VCaP (cell line): Measurements from ENCODE around the gene PKP4.

Experiments
- H3K27ac ChIP-seq: fragments of 450-650 bp; 2 replicates; pipeline ENCODE4 v1.5.1; 2017
- TF ChIP-seq, protein P1 (sequence below): fragments of 450-650 bp; conservative IDR thresholded peaks from 2 replicates; pipeline ENCODE4 v1.5.1; 2017; ENCODE audit warnings: mild to moderate bottlenecking, moderate library complexity

The PKP4 gene

DNA sequence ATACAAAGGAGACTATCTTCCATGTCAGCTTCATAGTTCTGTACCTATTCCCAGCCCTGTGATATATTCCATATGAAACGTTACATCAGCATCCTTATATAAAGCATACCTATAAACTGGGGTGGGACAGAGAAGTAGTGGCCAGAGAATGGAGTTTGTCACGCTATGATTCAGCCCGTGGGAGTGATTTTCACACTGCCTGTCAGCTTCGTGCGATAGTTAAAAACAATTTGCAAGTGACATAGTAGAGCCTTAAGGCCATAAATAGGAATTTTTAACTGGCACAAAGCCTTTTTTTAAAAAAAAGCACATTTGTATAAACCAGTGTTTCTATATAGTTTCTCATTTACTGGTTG, 30.2 kb downstream of the PKP4 start:
- H3K27ac ChIP-seq: no peak overlapping the region
- TF ChIP-seq, protein P1, sequence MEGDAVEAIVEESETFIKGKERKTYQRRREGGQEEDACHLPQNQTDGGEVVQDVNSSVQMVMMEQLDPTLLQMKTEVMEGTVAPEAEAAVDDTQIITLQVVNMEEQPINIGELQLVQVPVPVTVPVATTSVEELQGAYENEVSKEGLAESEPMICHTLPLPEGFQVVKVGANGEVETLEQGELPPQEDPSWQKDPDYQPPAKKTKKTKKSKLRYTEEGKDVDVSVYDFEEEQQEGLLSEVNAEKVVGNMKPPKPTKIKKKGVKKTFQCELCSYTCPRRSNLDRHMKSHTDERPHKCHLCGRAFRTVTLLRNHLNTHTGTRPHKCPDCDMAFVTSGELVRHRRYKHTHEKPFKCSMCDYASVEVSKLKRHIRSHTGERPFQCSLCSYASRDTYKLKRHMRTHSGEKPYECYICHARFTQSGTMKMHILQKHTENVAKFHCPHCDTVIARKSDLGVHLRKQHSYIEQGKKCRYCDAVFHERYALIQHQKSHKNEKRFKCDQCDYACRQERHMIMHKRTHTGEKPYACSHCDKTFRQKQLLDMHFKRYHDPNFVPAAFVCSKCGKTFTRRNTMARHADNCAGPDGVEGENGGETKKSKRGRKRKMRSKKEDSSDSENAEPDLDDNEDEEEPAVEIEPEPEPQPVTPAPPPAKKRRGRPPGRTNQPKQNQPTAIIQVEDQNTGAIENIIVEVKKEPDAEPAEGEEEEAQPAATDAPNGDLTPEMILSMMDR: no peak

DNA sequence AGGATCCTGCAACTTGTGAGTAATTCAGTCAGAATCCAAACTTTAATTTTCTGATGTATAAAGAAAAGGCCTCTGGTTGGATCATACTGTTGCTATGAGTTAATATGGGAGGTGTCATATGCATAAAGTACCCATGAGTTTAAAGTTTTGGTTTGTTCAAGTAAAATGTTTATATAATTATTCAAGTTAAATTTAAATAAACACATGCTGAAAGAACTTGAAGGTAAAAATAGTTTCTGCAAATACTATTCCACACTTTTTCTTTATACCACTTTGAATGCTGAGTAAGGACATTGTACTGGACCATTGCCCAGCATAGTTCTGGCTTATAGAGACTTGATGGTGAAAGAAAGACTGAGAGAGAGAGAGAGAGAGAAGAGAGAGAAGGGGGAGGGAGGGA, 30.7 kb downstream of the PKP4 start:
- no peak overlapping the region for H3K27ac ChIP-seq
- TF ChIP-seq, protein P1: no peak

DNA sequence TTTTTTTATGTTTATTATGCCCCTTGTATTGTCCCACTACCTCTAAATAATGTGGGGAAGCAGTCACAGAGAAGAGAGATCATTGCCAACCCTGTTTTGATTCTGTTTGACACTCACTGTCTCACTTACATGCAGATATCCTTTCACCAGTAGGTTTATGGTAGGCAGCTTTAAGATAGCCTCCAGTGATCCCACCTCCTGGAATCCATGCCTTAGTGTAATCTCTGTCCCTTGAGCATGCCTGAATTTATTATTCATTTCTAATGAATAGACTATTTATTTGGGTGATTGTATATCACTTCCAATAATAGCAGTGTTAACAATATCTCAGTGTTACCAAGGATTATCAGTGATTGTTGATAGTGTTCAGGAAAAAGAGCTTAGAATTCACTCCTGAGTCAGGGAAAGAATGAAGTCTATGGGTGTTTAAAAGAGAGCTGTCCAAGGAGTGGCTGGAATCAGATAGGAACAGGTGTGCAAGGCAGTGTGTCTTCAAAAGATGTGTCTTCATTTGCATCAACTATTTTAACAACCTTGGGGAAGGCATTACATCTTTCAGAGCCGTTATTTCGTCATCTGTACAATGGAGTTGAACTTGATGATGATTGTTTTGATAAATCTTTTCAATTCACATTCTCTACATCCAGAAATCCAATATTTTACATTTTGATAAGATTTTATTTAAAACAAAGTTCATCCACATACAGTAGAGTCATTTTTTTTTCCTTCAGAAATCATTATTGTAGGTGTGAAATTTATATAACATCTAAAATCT, 31.9 kb downstream of the PKP4 start:
- TF ChIP-seq, protein P1: no peak
- no peak overlapping the region for H3K27ac ChIP-seq

DNA sequence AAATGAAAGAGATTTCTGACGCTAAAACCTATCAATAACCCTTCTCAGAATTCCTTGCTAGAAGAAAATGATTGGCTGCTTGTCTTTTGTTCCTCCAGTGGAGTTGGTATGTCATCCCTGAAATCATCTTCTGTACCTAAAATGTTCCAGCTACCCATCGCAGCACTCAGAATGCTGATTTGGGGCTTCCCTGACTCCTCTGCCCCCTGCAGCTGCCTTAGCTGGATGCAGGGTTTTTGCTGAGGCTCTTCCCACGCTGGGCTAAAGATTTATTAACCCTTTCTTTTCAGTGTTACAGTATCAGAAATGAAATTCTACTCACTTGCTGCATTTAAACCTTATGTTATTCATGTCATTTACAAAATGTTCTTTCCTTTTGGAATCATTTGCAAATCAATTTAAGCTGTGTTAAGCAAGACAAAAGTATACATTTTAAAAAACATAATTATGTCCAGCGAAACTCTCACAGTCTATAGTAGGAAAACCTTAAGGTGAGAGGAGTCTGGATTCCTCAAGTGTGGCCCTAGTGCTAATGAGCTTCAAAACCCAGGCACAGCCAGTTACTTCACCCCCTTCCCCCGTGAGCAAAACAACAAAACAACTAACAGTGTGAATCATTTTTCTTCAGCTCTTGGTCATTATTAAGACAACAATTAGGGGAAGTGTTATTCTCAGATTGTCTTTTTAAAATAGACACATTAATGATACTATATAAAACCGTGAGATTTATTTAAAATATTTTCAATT, 32.8 kb downstream of the PKP4 start:
- no peak overlapping the region for H3K27ac ChIP-seq
- TF ChIP-seq, protein P1: no peak

DNA sequence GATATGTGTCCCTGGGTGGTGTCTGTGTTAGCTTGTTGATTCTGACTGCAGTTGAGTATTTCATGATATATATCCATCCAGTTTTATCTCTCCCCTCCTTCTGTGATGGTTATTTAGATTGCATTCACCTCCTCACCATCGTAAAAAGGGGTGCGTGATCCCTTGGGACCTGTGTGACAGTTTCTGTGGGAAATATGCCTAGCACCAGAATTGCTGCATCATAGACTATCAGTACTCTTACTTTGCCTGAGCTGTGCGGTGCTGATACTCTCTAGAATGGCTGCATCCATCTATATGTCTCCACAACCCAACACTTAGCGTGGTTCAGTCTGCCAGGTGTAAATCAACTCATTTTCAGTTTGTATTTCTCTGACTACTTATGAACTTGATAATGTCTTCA, 34.3 kb downstream of the PKP4 start:
- no peak overlapping the region for H3K27ac ChIP-seq
- TF ChIP-seq, protein P1: no peak

DNA sequence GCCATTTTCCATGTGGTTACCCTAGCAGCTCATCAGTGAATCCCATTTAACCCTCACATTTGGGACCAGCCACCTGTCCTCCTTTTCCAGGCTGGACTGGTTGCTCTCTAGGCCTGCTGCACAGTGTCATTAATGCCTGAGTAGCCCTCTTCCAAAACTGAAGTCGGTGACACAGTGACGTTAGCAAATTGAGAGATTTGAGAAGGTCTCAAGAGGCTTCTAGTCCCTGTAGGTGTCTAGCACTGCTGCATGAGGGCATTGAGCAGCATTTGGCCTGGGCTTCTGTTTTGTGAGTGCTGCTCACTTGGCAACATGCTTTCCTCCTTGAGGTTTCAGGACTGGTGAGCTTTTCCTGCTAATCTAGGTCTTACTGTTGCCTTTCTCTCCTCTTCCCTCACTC, 36.7 kb downstream of the PKP4 start:
- H3K27ac ChIP-seq: no peak overlapping the region
- TF ChIP-seq, protein P1: no peak

DNA sequence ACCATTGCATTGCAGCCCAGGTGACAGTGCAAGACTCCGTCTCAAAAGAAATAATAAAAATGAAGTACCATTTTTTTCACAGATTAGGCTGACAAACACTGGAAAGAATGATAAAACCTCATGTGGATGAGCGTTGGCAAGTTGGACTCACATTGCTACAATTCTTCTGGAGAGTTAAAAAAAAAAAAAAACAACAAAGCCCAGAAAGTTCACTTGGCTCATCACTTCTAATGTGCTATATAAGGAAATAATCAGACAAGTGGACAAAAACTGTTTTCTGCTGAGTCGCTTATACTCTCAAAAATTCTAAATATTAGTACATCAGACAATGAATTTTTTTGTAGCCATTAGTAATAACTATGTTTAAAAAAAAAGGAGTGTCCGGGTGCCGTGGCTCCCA, 38.4 kb downstream of the PKP4 start:
- no peak overlapping the region for H3K27ac ChIP-seq
- TF ChIP-seq, protein P1: no peak
